ENCODE data around the gene GALNT11.
"Not testable (repeated sequence)": the region's sequence is repeated elsewhere in the genome, so short reads cannot be mapped to it uniquely, and the experiment has no call there.

Gene GALNT11

GRCh38 chr7:152015600-152015999 lies 9.9 kb upstream of the GALNT11 start:
- H3K27ac Mint-ChIP-seq: peak overlapping the region in 1 of 2 donors; percentile 5
- ATAC-seq: no peak
- no peaks in the 10 kb centered on the region for H3K27me3 Mint-ChIP-seq
- DNase-seq: no peak
- H3K4me1 Mint-ChIP-seq: no peaks in the 10 kb centered on the region
- no peak overlapping the region for H3K4me3 Mint-ChIP-seq
- peaks cover 0 to 6% of the 10 kb centered on the region in 2 donors for H3K9me3 Mint-ChIP-seq

DNA sequence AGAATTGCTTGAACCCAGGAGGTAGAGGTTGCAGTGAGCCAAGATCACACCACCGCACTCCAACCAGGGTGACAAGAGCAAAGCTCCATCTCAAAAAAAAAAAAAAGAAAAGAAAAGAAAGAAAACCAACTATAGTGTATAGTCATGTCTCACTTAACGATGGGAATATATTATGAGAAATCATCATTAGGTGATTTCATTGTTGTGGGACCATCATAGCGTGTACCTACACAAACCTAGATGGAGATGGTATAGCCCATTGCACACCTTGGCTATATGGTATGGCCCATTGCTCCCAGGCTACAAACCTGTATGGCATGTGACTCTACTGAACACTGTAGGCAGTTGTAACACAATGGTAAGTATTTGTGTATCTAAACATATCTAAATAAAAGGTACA lies 8.5 kb upstream of the GALNT11 start:
- ATAC-seq: no peak
- no peak for DNase-seq
- H3K4me3 Mint-ChIP-seq: no peak overlapping the region

DNA sequence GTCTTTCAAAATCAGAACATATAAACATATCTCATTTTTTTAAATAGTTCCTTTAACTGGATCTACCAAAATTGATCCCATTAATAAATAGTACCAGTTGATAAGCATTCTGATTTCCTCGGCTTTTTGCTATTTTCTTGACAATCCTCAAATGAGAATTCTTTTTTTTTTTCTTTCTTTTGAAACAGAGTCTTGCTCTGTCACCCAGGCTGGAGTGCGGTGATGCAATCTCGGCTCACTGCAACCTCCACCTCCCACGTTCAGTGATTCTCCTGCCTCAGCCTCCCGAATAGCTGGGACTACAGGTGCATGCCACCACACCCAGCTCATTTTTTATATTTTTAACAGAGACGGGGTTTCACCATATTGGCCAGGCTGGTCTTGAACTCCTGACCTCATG lies 7.8 kb upstream of the GALNT11 start:
- H3K27me3 Mint-ChIP-seq, H3K9me3 Mint-ChIP-seq, H3K4me3 Mint-ChIP-seq, H3K27ac Mint-ChIP-seq, DNase-seq, ATAC-seq, H3K4me1 Mint-ChIP-seq: not testable (repeated sequence)

More for the DNA sequence above, 8.5 kb upstream of the GALNT11 start:
- Mint-ChIP-seq H3K27me3 (no peaks in the 10 kb centered on the region), H3K27ac (no peak overlapping the region), H3K4me1 (no peaks in the 10 kb centered on the region), H3K9me3 (peaks cover 0 to 6% of the 10 kb centered on the region in 2 donors)

DNA sequence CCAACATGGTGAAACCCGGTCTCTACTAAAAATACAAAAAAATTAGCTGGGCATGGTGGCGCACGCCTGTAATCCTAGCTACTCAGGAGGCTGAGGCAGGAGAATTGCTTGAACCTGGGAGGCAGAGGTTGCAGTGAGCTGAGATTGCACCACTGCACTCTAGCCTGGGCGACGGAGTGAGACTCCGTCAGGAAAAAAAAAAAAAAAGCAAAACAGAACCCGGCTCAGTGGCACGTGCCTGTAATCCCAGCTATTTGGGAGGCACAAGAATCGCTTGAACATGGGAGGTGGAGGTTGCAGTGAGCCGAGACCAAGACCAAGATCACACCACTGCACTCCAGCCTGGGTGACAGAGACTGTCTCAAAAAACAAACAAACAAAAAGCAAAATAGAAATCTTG lies 3.7 kb upstream of the GALNT11 start:
- ATAC-seq, H3K9me3 Mint-ChIP-seq, H3K27me3 Mint-ChIP-seq, H3K4me3 Mint-ChIP-seq, DNase-seq: not testable (repeated sequence)
- H3K27ac Mint-ChIP-seq: peak overlapping the region in 1 of 2 donors; percentile 81
- H3K4me1 Mint-ChIP-seq: peaks cover 14% of the 10 kb centered on the region

DNA sequence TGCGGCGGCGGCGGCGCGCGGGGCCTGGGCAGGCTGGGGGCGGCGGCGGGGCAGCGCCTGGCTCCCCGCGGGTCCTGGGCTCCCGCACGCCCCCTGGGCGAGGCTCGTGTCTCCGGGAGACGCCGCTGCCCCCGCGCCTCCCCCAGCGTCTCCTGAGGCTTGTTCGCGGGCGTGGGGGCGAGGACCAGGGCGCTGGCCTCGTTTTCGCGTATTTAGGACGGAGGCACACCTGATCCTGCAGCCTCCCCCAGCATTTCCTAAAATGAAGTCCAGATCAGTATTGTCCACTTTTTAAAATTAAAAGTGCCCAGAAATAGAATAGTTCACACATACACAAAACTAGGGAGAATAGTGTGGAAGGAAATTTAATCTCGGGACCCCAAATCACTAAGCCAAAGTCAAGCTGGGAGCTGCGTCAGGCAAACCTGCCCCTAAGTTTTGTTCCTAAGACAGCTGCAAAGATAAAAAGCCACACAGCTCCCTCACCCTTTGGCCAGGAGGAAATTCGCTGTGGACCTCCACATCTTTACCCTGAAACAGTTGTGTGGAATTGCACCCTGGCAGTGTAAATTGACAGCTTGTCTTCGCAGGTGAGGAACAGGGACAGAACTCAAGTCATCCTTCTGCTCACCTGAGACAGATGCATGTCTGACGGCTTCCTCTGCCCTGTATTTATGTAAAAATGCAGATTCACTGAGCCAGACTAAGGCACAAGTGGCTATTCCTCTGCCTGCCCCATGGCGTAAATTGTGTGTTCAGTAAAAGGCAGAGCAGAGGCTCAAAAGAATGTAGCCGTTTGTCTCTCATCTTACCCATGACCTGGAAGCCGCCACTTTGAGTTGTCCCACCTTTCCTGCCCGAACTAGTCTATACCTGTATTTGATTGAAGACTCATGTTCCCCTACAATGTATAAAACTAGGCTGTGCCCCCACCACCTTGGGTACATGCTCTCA lies 740 bp downstream of the GALNT11 start:
- no peaks in the 10 kb centered on the region for H3K27me3 Mint-ChIP-seq
- H3K27ac Mint-ChIP-seq: peak overlapping the region; percentile 69
- DNase-seq (peak; percentile 7 to 14), ATAC-seq (no peak)
- peaks cover 0 to 9% of the 10 kb centered on the region in 2 donors for H3K9me3 Mint-ChIP-seq
- H3K4me1 Mint-ChIP-seq: peaks cover 51% of the 10 kb centered on the region
- H3K4me3 Mint-ChIP-seq: peak overlapping the region; percentile 87 to 90

GRCh38 chr7:152027491-152028365 lies 2.3 kb downstream of the GALNT11 start:
- H3K9me3 Mint-ChIP-seq, H3K27me3 Mint-ChIP-seq: not testable (repeated sequence)
- DNase-seq (peak; percentile 56 to 71), ATAC-seq (peak; percentile 57)
- Mint-ChIP-seq H3K27ac (peak overlapping the region; percentile 29 to 83), H3K4me1 (peaks cover 51% of the 10 kb centered on the region), H3K4me3 (peak overlapping the region; percentile 87 to 90)

- not testable (repeated sequence) for H3K27me3 Mint-ChIP-seq, H3K27ac Mint-ChIP-seq, ATAC-seq
- Mint-ChIP-seq H3K4me1 (peaks cover 49% of the 10 kb centered on the region), H3K9me3 (peaks cover 0 to 13% of the 10 kb centered on the region in 2 donors), H3K4me3 (peak overlapping the region in 1 of 2 donors; percentile 32)
- DNase-seq: peak in 1 of 2 donors; percentile 16
Measured at GRCh38 chr7:152030059-152030458, 4.6 kb downstream of the GALNT11 start.

DNA sequence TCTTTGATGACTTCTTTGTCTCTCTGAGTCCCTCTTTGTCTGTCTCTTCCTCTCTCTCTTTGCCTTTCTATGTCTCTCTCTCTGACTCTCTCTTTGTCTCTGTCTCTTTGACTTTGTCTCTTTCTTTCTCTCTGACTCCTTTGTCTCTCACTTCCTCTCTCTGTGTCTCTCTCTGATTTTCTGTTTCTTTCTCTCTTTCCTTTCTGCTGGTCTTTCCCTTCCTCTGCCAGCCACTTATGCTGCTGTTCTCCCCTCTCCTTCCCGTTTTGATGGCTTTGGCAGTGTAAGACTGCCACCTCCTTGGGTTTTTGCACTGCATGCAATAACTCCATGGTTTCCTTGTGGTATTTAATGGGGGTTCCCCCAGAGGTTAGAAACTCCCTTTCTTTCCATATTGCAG lies 5.2 kb downstream of the GALNT11 start:
- Mint-ChIP-seq H3K4me1 (peaks cover 46% of the 10 kb centered on the region), H3K27ac (peak overlapping the region in 1 of 2 donors; percentile 2), H3K9me3 (peaks cover 0 to 15% of the 10 kb centered on the region in 2 donors), H3K4me3 (peak overlapping the region; percentile 3 to 49)
- ATAC-seq, DNase-seq, H3K27me3 Mint-ChIP-seq: not testable (repeated sequence)

- Mint-ChIP-seq H3K4me1 (peaks cover 2% of the 10 kb centered on the region), H3K27me3 (no peaks in the 10 kb centered on the region), H3K27ac (no peak overlapping the region), H3K9me3 (peaks cover 40% of the 10 kb centered on the region in 2 donors), H3K4me3 (no peak overlapping the region)
- no peak for ATAC-seq
- DNase-seq: no peak
Measured at GRCh38 chr7:152035817-152036216, 10.3 kb downstream of the GALNT11 start.

- ATAC-seq, H3K27ac Mint-ChIP-seq, H3K4me1 Mint-ChIP-seq, H3K27me3 Mint-ChIP-seq, DNase-seq, H3K4me3 Mint-ChIP-seq: not testable (repeated sequence)
- H3K9me3 Mint-ChIP-seq: peaks cover 44 to 59% of the 10 kb centered on the region in 2 donors
Measured at GRCh38 chr7:152038410-152038809, 12.9 kb downstream of the GALNT11 start.

DNA sequence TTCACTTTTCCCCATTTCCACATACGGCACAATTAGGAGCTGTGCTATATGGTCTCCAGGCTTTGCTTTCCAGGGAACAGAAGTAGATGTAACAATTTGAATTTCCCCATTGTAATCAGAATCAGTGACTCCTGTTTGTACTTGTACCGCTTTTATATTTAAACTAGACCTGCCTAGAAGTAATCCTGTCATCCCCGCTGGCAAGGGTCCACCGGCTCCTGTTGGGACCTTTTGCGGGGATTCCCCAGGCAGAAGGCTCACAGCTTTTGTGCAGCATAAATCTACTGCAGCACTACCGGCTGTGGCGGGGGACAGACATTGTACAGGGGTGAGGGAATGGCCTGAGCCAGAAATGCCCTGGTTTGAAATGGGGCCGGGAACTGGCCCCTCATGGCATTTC lies 17.6 kb downstream of the GALNT11 start:
- H3K27ac Mint-ChIP-seq, ATAC-seq, H3K4me3 Mint-ChIP-seq, H3K27me3 Mint-ChIP-seq, DNase-seq: not testable (repeated sequence)
- H3K9me3 Mint-ChIP-seq: peaks cover 34 to 69% of the 10 kb centered on the region in 2 donors
- H3K4me1 Mint-ChIP-seq: peaks cover 14% of the 10 kb centered on the region

GRCh38 chr7:152044909-152045308 lies 19.4 kb downstream of the GALNT11 start:
- Mint-ChIP-seq H3K4me1 (peaks cover 23% of the 10 kb centered on the region), H3K9me3 (peaks cover 27 to 57% of the 10 kb centered on the region in 2 donors)
- not testable (repeated sequence) for DNase-seq, H3K4me3 Mint-ChIP-seq, H3K27me3 Mint-ChIP-seq, ATAC-seq, H3K27ac Mint-ChIP-seq

DNA sequence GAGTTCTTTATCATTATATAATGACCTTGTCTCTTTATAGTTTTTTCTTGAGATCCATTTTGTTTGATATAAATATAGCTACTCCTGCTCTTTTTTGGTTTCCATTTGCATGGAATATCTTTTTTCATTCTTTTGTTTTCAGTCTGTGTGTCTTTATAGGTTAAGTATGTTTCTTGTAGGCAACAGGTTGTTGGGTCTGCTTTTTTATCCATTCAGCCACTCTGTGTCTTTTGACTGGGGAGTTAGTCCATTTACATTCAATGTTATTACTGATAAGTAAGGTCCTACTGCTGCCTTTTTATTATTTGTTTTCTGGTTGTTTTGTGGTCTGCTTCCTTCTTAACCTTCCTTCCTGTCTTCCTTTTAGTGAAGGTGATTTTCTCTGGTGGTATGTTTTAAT lies 21.1 kb downstream of the GALNT11 start:
- ATAC-seq (no peak), DNase-seq (no peak)
- peaks cover 27% of the 10 kb centered on the region for H3K4me1 Mint-ChIP-seq
- no peak overlapping the region for H3K27ac Mint-ChIP-seq
- no peaks in the 10 kb centered on the region for H3K27me3 Mint-ChIP-seq
- H3K9me3 Mint-ChIP-seq: peaks cover 23 to 45% of the 10 kb centered on the region in 2 donors
- H3K4me3 Mint-ChIP-seq: no peak overlapping the region

DNA sequence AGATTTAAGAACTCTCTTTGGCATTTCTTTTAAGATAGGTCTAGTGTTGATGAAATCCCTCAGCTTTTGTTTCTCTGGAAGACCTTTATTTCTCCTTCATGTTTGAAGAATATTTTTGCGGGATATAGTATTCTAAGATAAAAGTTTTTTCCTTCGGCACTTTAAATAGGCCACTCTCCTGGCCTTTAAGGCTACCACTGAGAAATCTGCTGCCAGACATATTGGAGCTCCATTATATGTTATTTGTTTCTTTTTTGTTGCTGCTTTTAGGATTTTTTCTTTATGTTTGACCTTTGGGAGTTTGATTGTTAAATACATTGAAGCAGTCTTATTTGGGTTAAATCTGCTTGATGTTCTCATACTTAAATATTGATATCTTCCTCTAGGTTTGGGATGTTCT lies 22.6 kb downstream of the GALNT11 start:
- H3K4me3 Mint-ChIP-seq: no peak overlapping the region
- H3K27ac Mint-ChIP-seq: no peak overlapping the region
- no peaks in the 10 kb centered on the region for H3K27me3 Mint-ChIP-seq
- peaks cover 32% of the 10 kb centered on the region for H3K4me1 Mint-ChIP-seq
- no peak for DNase-seq
- peaks cover 21 to 37% of the 10 kb centered on the region in 2 donors for H3K9me3 Mint-ChIP-seq
- no peak for ATAC-seq

- Mint-ChIP-seq H3K27ac (no peak overlapping the region), H3K4me3 (no peak overlapping the region), H3K4me1 (peaks cover 29% of the 10 kb centered on the region), H3K9me3 (peaks cover 13 to 18% of the 10 kb centered on the region in 2 donors), H3K27me3 (no peaks in the 10 kb centered on the region)
- ATAC-seq (no peak), DNase-seq (no peak)
Measured at GRCh38 chr7:152050547-152050971, 25.1 kb downstream of the GALNT11 start.

Measured in stimulated activated naive CD8-positive, alpha-beta T cell treated with anti-CD3 and anti-CD28 coated beads, Interleukin-15, amount 100 ng/mL, for 72 hours (primary cell).